DMS53 (cell line): ENCODE data around the gene DAW1.
"Not testable (repeated sequence)": the region's sequence is repeated elsewhere in the genome, so short reads cannot be mapped to it uniquely, and the experiment has no call there.

Experiments used
- DNase-seq: peaks from one replicate; lab custom pipeline; 2025; lab: John Stamatoyannopoulos, UW

DAW1 gene

GRCh38 chr2:227871375-227871791 lies at the start of gene DAW1:
Gene DAW1, plus strand, starts transcription at chr2:227871631. Its CDS starts 59 bp downstream, at chr2:227871690.
- DNase-seq = peak; percentile 93

GRCh38 chr2:227822416-227823003 lies 48.9 kb upstream of the DAW1 start:
- no peak for DNase-seq

GRCh38 chr2:227823922-227824321 lies 47.5 kb upstream of the DAW1 start:
- no peak for DNase-seq

- DNase-seq = no peak
These were observed 46.7 kb upstream of the DAW1 start for GRCh38 chr2:227824711-227825110.

- no peak for DNase-seq
These were observed 45.4 kb upstream of the DAW1 start for GRCh38 chr2:227826019-227826521.

GRCh38 chr2:227826563-227826962 lies 44.9 kb upstream of the DAW1 start:
- DNase-seq = no peak

GRCh38 chr2:227827143-227827542 lies 44.3 kb upstream of the DAW1 start:
- DNase-seq = no peak

- DNase-seq = no peak
These were observed 42.9 kb upstream of the DAW1 start for GRCh38 chr2:227828477-227828912.

GRCh38 chr2:227829337-227829736 lies 42.1 kb upstream of the DAW1 start:
- no peak for DNase-seq

- DNase-seq = no peak
These were observed 37.0 kb upstream of the DAW1 start for GRCh38 chr2:227834423-227834822.

GRCh38 chr2:227834916-227835650 lies 36.3 kb upstream of the DAW1 start:
- DNase-seq = no peak

- not testable (repeated sequence) for DNase-seq
These were observed 31.9 kb upstream of the DAW1 start for GRCh38 chr2:227839339-227840129.

- DNase-seq = no peak
These were observed 24.6 kb upstream of the DAW1 start for GRCh38 chr2:227846831-227847230.

GRCh38 chr2:227848146-227848545 lies 23.3 kb upstream of the DAW1 start:
- peak; percentile 13 for DNase-seq

GRCh38 chr2:227848586-227848985 lies 22.8 kb upstream of the DAW1 start:
- peak; percentile 45 for DNase-seq

- no peak for DNase-seq
These were observed 21.5 kb upstream of the DAW1 start for GRCh38 chr2:227849906-227850305.

GRCh38 chr2:227853204-227853629 lies 18.2 kb upstream of the DAW1 start:
- peak; percentile 43 for DNase-seq

- peak; percentile 63 for DNase-seq
These were observed 17.6 kb upstream of the DAW1 start for GRCh38 chr2:227853765-227854271.

- no peak for DNase-seq
These were observed 16.0 kb upstream of the DAW1 start for GRCh38 chr2:227855440-227855839.

GRCh38 chr2:227856697-227857096 lies 14.7 kb upstream of the DAW1 start:
- no peak for DNase-seq

GRCh38 chr2:227860221-227860641 lies 11.2 kb upstream of the DAW1 start:
- DNase-seq = no peak

GRCh38 chr2:227861011-227861410 lies 10.4 kb upstream of the DAW1 start:
- DNase-seq = no peak
